SK-N-SH (cell line): ENCODE measurements around the gene SYT1. TPM values are rescaled to one million over a fixed set of nuclear protein-coding genes. Genes with fewer than 3 reads are reported as not detected.

Experiments used
- CTCF ChIA-PET: fragments of 300-600, 350-600 bp; formaldehyde crosslinking; extraction: SDS; loops from one replicate; lab custom pipeline; 2021; lab: Yijun Ruan, JAX
- POLR2A ChIA-PET: fragments of 350-600 bp; sonication (Branson Sonifier 250); formaldehyde crosslinking; extraction: SDS; loops from one replicate; lab custom pipeline; 2020; ENCODE audit warnings: antibody characterized with exemption, inconsistent platforms; lab: Yijun Ruan, JAX
- DNase-seq: peaks from one replicate; pipeline ENCODE4 v3.0.0; 2012
- H2AFZ ChIP-seq: fragments of 200-600 bp; sonication (generic); 2 replicates; pipeline ENCODE4 v1.8.1; 2016; ENCODE audit warnings: antibody characterized with exemption, mild to moderate bottlenecking, low read depth
- H3F3A ChIP-seq: fragments of 200-600 bp; sonication (generic); replicated peaks from 2 replicates; pipeline ENCODE3; 2016; ENCODE audit warnings: antibody characterized with exemption, mild to moderate bottlenecking; ENCODE audit not compliant: insufficient read depth
- H3K27ac ChIP-seq, 2 experiments: fragments of 200-500 bp in 1 of 2; fragments of 200-600 bp in 1 of 2; sonication (Bioruptor generic) in 1 of 2; sonication (generic), shearing (Covaris generic) in 1 of 2; 2 replicates each; pipeline versions ENCODE4 v1.5.1 to v1.6.1; 2014 to 2016; ENCODE audit warnings: low read depth in 2 of 2, inconsistent platforms in 1 of 2, low read length in 1 of 2, mild to moderate bottlenecking in 1 of 2, mixed read lengths in 1 of 2
- H3K27me3 ChIP-seq: fragments of 200-600 bp; sonication (generic), shearing (Covaris generic); 2 replicates; pipeline ENCODE4 v1.6.1; 2016; ENCODE audit warnings: mixed run types; ENCODE audit not compliant: insufficient read depth
- H3K36me3 ChIP-seq, 2 experiments: fragments of 200-500 bp in 1 of 2; fragments of 200-600 bp in 1 of 2; sonication (Bioruptor generic) in 1 of 2; sonication (generic) in 1 of 2; replicated peaks in 1 of 2; 2 replicates each; pipeline versions ENCODE3 to v1.5.1; 2014 to 2016; ENCODE audit warnings: low read length in 1 of 2, mild to moderate bottlenecking in 1 of 2; ENCODE audit not compliant: insufficient read depth in 2 of 2, control insufficient read depth in 1 of 2
- H3K4me1 ChIP-seq, 2 experiments: fragments of 200-500 bp in 1 of 2; fragments of 200-600 bp in 1 of 2; sonication (Bioruptor generic) in 1 of 2; sonication (generic), shearing (Covaris generic) in 1 of 2; 2 replicates each; pipeline versions ENCODE4 v1.5.1 to v1.6.1; 2014 to 2016; ENCODE audit warnings: low read depth in 1 of 2, low read length in 1 of 2, mixed run types in 1 of 2; ENCODE audit not compliant: insufficient read depth in 2 of 2, control insufficient read depth in 1 of 2
- H3K4me2 ChIP-seq: fragments of 200-600 bp; sonication (generic), shearing (Covaris generic); 2 replicates; pipeline ENCODE4 v1.6.1; 2017; ENCODE audit warnings: mixed run types
- H3K4me3 ChIP-seq, 2 experiments: fragments of 200-500 bp in 1 of 2; fragments of 200-600 bp in 1 of 2; sonication (Bioruptor generic) in 1 of 2; sonication (generic), shearing (Covaris generic) in 1 of 2; 2 replicates each; pipeline versions ENCODE4 v1.5.1 to v1.8.1; 2014 to 2016; ENCODE audit warnings: low read depth in 2 of 2, inconsistent platforms in 1 of 2, low read length in 1 of 2, mild to moderate bottlenecking in 1 of 2, mixed read lengths in 1 of 2, moderate library complexity in 1 of 2
- H3K79me2 ChIP-seq: fragments of 200-600 bp; sonication (generic); 2 replicates; pipeline ENCODE4 v1.8.1; 2017; ENCODE audit warnings: mild to moderate bottlenecking; ENCODE audit not compliant: insufficient read depth
- H3K9ac ChIP-seq: fragments of 200-600 bp; sonication (generic); 2 replicates; pipeline ENCODE4 v1.6.1; 2017; ENCODE audit warnings: mixed run types
- H3K9me2 ChIP-seq: fragments of 200-600 bp; sonication (generic); 2 replicates; pipeline ENCODE4 v1.6.1; 2017; ENCODE audit warnings: mixed run types
- H3K9me3 ChIP-seq: fragments of 200-600 bp; sonication (generic); 2 replicates; pipeline ENCODE4 v1.6.1; 2017; ENCODE audit warnings: mixed run types, mild to moderate bottlenecking, moderate library complexity
- H4K20me1 ChIP-seq: fragments of 200-600 bp; sonication (generic); 2 replicates; pipeline ENCODE4 v1.6.1; 2017; ENCODE audit warnings: mild to moderate bottlenecking, mixed run types; ENCODE audit not compliant: insufficient read depth
- CHD2 ChIP-seq: fragments of 150-350 bp; IDR thresholded peaks from 2 replicates; pipeline ENCODE4 v1.6.1; 2018; ENCODE audit warnings: low read length; ENCODE audit not compliant: partially characterized antibody
- EZH2phosphoT487 ChIP-seq: fragments of 200-600 bp; sonication (generic); IDR thresholded peaks from 2 replicates; pipeline ENCODE4 v1.6.1; 2017; ENCODE audit warnings: low read depth, mixed run types, mild to moderate bottlenecking, antibody characterized with exemption, moderate library complexity, borderline replicate concordance
- FOSL2 ChIP-seq: IDR thresholded peaks from 2 replicates; pipeline ENCODE4 v1.4.0; 2012; ENCODE audit warnings: low read depth, mild to moderate bottlenecking, moderate library complexity, borderline replicate concordance
- FOXJ3 ChIP-seq: sonication (generic); formaldehyde crosslinking; IDR thresholded peaks from 2 replicates; pipeline ENCODE4 v1.5.1; 2020; ENCODE audit warnings: mild to moderate bottlenecking, missing genetic modification reagents
- FOXM1 ChIP-seq: IDR thresholded peaks from 2 replicates; pipeline ENCODE4 v1.4.0; 2012; ENCODE audit warnings: low read depth, mild to moderate bottlenecking
- GABPA ChIP-seq: IDR thresholded peaks from 2 replicates; pipeline ENCODE4 v1.4.0; 2012; ENCODE audit warnings: low read depth, mild to moderate bottlenecking
- MAX ChIP-seq: IDR thresholded peaks from 2 replicates; pipeline ENCODE4 v1.4.0; 2012; ENCODE audit warnings: low read depth
- NRF1 ChIP-seq: IDR thresholded peaks from 2 replicates; pipeline ENCODE4 v1.6.1; 2012; ENCODE audit warnings: low read depth, mild to moderate bottlenecking, low read length
- PBX3 ChIP-seq: IDR thresholded peaks from 2 replicates; pipeline ENCODE4; 2012
- RAD21 ChIP-seq: IDR thresholded peaks from 2 replicates; pipeline ENCODE4 v1.6.1; 2012; ENCODE audit warnings: mild to moderate bottlenecking, low read length
- REST ChIP-seq: IDR thresholded peaks from 2 replicates; pipeline ENCODE4 v1.6.1; 2012; ENCODE audit warnings: mild to moderate bottlenecking, low read depth, low read length, moderate library complexity
- RXRA ChIP-seq: IDR thresholded peaks from 2 replicates; pipeline ENCODE4 v1.4.0; 2012; ENCODE audit warnings: low read depth, mild to moderate bottlenecking, borderline replicate concordance
- SIN3A ChIP-seq: IDR thresholded peaks from 2 replicates; pipeline ENCODE4 v1.6.1; 2012; ENCODE audit warnings: low read depth, mild to moderate bottlenecking, low read length, moderate library complexity, borderline replicate concordance
- TAF1 ChIP-seq: IDR thresholded peaks from 2 replicates; pipeline ENCODE4 v1.6.1; 2012; ENCODE audit warnings: low read depth, mild to moderate bottlenecking, low read length, moderate library complexity, borderline replicate concordance
- YY1 ChIP-seq: IDR thresholded peaks from 2 replicates; pipeline ENCODE4 v1.4.0; 2012; ENCODE audit warnings: low read depth, mild to moderate bottlenecking
- ZBTB33 ChIP-seq: IDR thresholded peaks from 2 replicates; pipeline ENCODE4 v1.4.0; 2012; ENCODE audit warnings: low read depth, borderline replicate concordance
- WGBS: methylation state at CpG from one replicate; pipeline ENCODE4 v1.1.6; 2017; ENCODE audit warnings: low lambda C conversion rate; 5-methylcytosine and 5-hydroxymethylcytosine counted together
- polyA plus RNA-seq, 3 experiments: library from polyadenylated mRNA; depleted of rRNA; stranded (reverse); fragments of >200 nt; gene quantifications; 2 replicates each; pipeline ENCODE4 v1.2.3, GENCODE V29; 2012

The SYT1 gene
- polyA plus RNA-seq, 1 of the 3 experiments (the other 2 are of a cell fraction), result 12.7 TPM

GRCh38 chr12:78949532-78949931 lies 85.0 kb downstream of the SYT1 start:
- H2AFZ ChIP-seq, result no peak overlapping the region
- H3K4me3 ChIP-seq, result no peak overlapping the region
- H3K9me3 ChIP-seq, result peaks cover 4% of the 10 kb centered on the region
- peaks cover 24% of the 10 kb centered on the region for H3F3A ChIP-seq
- H3K4me2 ChIP-seq, result no peak overlapping the region
- H3K27me3 ChIP-seq, result no peaks in the 10 kb centered on the region
- H3K4me1 ChIP-seq, result peaks cover 12 to 15% of the 10 kb centered on the region in 2 experiments; a peak in 3 of 4 replicates
- no peaks in the 10 kb centered on the region for H4K20me1 ChIP-seq
- H3K79me2 ChIP-seq, result no peaks in the 10 kb centered on the region
- H3K9me2 ChIP-seq, result no peaks in the 10 kb centered on the region
- ChIA-PET POLR2A (no interaction called here), CTCF (no interaction called here)
- no peak overlapping the region for H3K9ac ChIP-seq
- no peak overlapping the region for H3K27ac ChIP-seq
- no peak for DNase-seq
- TF ChIP-seq ZBTB33 (no peak), TAF1 (no peak), SIN3A (no peak), MAX (no peak), FOXJ3 (no peak), PBX3 (no peak), GABPA (no peak), FOSL2 (no peak), FOXM1 (no peak), EZH2phosphoT487 (no peak), NRF1 (no peak)
- H3K36me3 ChIP-seq, result peaks cover 0 to 33% of the 10 kb centered on the region in 2 experiments

- H3K9me2 ChIP-seq, result no peaks in the 10 kb centered on the region
- H3K4me3 ChIP-seq, result peak overlapping the region; percentile 33 to 36; a peak in 3 of 4 replicates
- peak overlapping the region; percentile 31; the same call in 1 of the 2 replicates for H2AFZ ChIP-seq
- peaks cover 4% of the 10 kb centered on the region for H3K9me3 ChIP-seq
- peak overlapping the region; percentile 76 for H3K4me2 ChIP-seq
- DNase-seq, result peak; percentile 30
- peaks cover 24% of the 10 kb centered on the region for H3F3A ChIP-seq
- WGBS, result 19% methylated on average over 11 of the region's 11 CpGs
- H3K27ac ChIP-seq, result peak overlapping the region; percentile 56 to 97
- ChIA-PET POLR2A (interaction anchor here (1.0 to 1.2 kb wide), 2 partner anchors 21 to 88 kb away, joined by 3 to 8 read pairs; partner anchors contain the start of gene SYT1), CTCF (interaction anchor here (0.9 to 1.6 kb wide), 2 partner anchors 54 to 88 kb away, joined by 3 read pairs; no protein-coding TSS in a partner anchor)
- peaks cover 12 to 15% of the 10 kb centered on the region in 2 experiments; a peak in 3 of 4 replicates for H3K4me1 ChIP-seq
- no peaks in the 10 kb centered on the region for H3K27me3 ChIP-seq
- H3K79me2 ChIP-seq, result no peaks in the 10 kb centered on the region
- H4K20me1 ChIP-seq, result no peaks in the 10 kb centered on the region
- H3K9ac ChIP-seq, result no peak overlapping the region
- peaks cover 0 to 27% of the 10 kb centered on the region in 2 experiments for H3K36me3 ChIP-seq
- TF ChIP-seq MAX, result no peak
- peak; percentile 19; the same call in 1 of the 2 replicates for TF ChIP-seq RAD21
- 0 out of 2 replicates have a peak, but pooled peaks have one; percentile 20 for TF ChIP-seq GABPA
- peak; percentile 94 for TF ChIP-seq PBX3
- no peak for TF ChIP-seq NRF1
- no peak for TF ChIP-seq REST
- TF ChIP-seq RXRA, result peak; percentile 47; the same call in 1 of the 2 replicates
- TF ChIP-seq YY1, result no peak
- TF ChIP-seq CHD2, result peak; percentile 33
Observed at GRCh38 chr12:78951803-78952551, 87.4 kb downstream of the SYT1 start.
